IMR-90 (cell line): ENCODE data around the gene IL1B.

Experiments used
- CEBPB ChIP-seq: IDR thresholded peaks from 2 replicates; pipeline ENCODE4 v1.6.1; 2012; ENCODE audit warnings: low read depth, low read length, improper control_type of control experiment
- CHD1 ChIP-seq: IDR thresholded peaks from 2 replicates; pipeline ENCODE4 v1.6.1; 2012; ENCODE audit warnings: low read depth, low read length, improper control_type of control experiment
- CTCF ChIP-seq: conservative IDR thresholded peaks from 2 replicates; pipeline ENCODE4 v1.5.1; 2012; ENCODE audit warnings: mild to moderate bottlenecking, low read depth, low read length, improper control_type of control experiment
- MXI1 ChIP-seq: IDR thresholded peaks from 2 replicates; pipeline ENCODE4 v1.6.1; 2012; ENCODE audit warnings: low read depth, mild to moderate bottlenecking, low read length, moderate library complexity, borderline replicate concordance
- POLR2A ChIP-seq: IDR thresholded peaks from 2 replicates; pipeline ENCODE4 v1.6.1; 2012; ENCODE audit warnings: mild to moderate bottlenecking, low read depth, low read length
- USF2 ChIP-seq: fragments of 150-350 bp; IDR thresholded peaks from 2 replicates; pipeline ENCODE4 v1.6.1; 2017; ENCODE audit warnings: mild to moderate bottlenecking, antibody characterized with exemption, low read length, low read depth

- TF ChIP-seq CTCF: no peak
- 0 out of 2 replicates have a peak, but pooled peaks have one; percentile 2 for TF ChIP-seq CEBPB
- TF ChIP-seq POLR2A: no peak
- TF ChIP-seq MXI1: no peak
- TF ChIP-seq USF2: no peak
- TF ChIP-seq CHD1: no peak
Measured at GRCh38 chr2:112839407-112840067, 3.0 kb upstream of the IL1B start.
